Fibroblast of peridontal ligament (primary cell): Measurements from ENCODE around the gene MLYCD.

Source experiments
- DNase-seq: peaks from one replicate; pipeline ENCODE4 v3.0.0-alpha.2; 2010; ENCODE audit errors: extremely low read depth

Gene MLYCD

DNA sequence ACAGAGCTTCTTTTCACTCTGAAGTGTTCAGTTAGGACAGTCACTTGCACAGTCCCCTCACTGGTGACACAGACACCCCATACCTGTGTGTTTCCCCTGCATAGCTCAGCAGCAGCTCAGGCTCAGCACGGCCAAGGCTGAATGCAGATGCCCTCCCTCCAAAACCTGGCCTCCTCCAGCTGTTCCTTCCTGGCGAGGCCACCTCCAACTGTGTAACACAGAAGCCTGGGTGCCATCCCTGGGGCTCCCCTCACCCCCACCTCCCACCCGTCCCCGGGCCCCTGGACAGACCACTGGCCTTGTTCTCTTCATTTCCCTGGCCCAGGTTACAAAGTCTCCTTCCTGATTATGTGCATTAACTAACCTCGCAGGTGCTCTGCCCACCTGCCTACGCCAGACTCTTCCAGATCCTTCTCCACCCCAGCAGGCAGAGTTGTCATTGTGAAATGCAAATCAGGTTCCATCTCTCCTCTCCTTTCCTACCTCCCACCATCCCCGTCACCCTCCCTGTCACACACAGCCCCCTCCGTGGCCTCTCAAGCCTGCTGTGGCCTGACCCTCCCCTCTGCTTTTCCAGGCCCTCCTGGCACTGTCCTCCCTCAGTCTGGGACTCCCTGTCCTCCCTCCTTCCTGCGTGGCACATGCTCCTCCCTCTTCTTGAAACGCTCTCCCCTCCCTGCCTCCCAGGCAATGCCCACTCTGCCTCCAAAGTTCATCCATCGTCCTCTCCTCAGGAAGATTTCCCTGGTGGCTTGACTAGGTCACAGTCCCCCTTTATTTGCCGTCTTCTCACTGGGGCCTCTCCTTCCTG, 26.4 kb downstream of the MLYCD start:
- DNase-seq: no peak

DNA sequence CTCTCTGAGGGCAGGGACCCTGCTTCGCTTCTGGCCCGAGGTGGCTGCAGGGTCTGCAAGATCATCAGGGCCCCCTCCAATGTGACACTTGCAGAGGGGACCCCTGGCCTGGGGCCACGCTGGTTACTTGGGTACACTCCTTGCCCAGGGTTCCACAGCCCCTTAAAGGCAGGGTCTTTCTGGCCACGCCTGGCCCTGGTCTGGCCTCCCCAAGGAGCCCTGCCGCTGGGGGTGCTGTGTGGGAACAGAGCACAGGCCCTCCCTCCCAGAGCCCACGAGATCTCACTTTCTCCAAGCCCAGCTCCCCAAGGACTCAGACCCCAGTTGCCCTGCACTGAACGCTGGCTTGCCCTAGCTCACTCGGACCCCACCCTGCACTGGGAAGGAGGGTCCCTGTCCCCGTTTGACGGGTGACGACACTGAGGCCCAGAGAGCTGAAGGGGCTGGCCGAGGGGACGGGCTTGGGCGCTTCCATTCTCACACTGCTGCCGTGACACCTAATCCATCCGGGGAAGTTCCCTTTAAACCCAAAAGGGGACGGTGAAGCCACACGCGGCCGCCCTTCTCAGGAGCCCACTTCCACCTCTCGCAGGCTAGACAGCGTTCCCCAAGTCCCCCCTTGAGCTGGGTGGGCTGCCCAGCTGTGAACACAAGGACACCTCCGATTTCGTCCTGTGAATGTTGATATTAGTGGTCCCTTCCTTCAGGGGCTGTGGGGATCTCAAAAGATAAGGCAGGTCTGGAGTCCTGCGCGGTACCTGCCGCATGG, 27.2 kb downstream of the MLYCD start:
- no peak for DNase-seq

DNA sequence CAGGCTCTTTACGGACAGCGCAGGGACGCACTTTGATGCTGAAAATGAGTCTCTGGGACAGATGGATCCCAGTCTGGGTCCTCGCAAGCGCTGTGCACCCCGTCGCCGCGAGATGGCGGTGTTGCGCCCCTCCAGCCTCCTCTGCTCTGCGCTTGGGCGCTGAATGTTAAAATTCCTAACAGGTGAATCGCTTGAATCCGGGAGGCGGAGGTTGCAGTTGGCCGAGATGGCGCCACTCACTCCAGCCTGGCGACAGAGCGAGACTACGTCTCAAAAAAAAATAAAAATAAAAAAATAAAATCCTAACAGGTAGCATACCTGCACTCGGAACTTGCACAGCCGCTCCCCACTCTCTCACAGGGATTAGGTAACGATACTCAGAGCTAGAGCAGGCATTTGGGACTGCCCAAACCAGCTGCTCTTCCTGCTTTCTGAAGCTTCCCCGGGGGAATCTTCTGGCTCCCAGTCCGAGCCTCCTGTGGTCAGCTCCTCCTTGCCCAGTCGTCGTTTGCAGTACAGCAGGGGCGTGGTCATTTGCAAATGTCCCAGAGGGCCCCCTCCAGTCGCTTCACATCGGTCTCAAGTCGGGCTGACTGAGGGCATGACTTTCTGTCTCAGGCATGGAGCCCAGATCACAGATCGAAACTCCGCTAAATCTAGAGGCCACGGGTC, 27.9 kb downstream of the MLYCD start:
- DNase-seq: peak; percentile 56

DNA sequence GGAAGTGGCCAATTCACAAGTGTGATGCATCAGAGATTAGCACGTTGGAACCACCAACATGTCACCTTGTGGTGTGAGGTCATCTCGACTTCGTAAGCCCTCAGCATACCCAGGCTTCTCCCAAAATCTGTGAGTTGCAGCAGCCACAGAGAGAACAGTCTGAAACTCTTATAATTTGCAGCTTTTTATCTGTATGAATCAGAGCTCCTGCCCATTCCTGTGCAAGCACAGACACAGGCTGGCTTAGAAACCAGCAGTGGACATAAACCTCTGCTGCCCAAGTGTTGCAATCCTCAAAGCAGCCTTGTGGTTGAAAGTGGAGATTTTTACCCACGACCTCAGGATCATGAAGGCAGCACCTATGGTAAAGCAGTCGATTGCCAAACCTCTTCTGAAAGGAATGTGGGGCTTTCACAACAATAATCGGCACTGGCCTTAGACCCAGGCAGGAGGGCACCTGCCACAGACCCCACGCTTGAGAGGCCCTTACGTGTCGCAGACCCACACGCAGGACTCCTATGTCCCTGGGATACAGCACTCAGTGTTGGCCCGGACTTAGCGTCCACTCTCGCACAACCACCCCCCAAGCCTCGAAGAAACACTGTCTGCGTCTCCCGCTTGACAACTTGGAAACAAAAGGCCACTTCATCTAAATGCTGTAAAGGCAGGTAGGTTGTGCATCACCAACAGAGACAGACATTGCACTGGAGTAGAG, 29.6 kb downstream of the MLYCD start:
- peak; percentile 80 for DNase-seq

DNA sequence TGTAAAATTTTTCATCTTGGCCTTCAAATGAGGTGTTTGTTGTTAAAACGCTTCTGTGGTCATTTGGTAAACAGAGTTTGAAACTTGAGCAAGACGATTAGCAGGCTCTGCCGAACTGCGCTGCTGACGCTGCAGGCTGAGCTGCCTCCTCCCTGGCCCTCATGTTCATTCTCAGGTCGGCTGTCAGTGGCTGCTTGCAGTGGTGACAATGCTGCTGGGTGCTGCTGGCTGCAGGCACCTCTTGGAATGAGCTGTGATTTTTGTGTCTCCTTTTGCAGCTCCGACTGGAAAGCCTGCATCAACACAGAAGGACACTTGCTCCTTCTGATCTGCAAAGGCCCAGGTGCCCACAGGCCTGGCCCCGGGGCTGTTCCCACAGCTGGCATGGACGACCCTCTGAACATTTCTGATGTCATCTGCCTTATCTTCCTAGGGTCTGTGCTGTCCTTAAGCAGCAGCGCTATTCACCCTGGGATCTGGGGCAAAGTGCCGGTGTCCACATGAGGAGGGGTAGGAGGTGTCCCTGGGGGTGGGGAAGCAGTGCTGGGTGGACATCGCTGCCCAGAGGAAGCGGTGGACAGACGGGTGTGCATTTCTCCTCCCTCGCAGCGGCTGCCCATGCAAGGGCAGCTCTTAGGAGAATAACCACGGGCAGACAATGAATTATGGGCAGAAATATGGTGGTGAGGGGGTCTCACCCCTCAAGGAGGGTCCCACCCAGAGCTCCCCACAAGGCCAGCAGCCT, 31.1 kb downstream of the MLYCD start:
- DNase-seq: no peak

DNA sequence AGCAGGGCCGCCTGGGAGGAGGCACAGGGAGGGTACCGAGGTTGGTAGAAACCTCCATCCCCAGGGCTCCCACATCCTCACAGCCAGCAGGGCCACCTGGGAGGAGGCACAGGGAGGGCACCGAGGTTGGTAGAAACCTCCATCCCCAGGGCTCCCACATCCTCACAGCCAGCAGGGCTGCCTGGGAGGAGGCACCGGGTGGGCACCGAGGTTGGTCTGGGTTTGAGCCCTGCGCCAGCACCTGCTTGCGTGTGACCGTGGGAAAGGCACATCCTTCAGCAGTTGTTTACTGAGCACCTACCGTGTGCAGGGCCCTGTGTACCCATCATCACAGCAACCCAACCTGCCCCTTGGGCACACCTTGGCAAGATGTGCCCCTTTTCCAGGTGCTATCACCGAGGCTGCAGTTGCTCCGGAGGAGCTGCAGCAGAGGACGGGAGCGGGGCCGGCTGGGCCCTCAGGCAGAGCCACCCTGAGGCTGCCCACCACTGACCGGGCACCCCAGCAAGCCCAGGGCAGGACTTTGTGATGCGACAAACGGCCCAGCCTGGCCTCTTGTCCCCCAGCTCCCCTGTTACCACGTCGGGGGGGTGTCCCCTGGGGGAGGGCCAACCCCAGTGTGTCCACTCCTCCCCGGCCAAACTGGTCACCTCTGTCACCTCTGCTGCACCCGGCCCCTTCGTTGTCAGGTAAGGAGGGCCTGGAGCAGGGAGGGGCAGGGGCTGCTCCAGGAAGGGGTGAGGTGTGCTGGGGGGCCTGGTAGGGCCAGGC, 32.0 kb downstream of the MLYCD start:
- no peak for DNase-seq

DNA sequence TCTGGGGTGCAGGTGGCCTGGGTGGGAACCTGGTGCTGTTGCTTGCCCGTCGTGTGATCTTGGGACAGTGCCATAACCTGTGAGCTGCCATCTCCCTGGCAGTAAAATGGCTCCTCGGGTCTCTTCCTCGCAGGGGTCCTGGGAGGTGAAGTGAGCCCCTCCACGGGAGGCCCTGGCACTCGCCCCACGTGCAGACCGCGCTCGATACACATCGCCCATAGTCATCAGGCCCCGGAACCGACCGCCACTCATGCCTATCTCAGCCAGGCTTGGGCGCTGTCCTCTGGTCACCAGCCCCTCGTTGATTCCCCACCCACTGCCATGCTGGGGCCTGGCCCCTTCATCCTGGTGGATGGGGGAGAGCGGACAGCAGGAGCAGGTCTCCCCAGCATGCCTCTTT, 32.6 kb downstream of the MLYCD start:
- DNase-seq: no peak

DNA sequence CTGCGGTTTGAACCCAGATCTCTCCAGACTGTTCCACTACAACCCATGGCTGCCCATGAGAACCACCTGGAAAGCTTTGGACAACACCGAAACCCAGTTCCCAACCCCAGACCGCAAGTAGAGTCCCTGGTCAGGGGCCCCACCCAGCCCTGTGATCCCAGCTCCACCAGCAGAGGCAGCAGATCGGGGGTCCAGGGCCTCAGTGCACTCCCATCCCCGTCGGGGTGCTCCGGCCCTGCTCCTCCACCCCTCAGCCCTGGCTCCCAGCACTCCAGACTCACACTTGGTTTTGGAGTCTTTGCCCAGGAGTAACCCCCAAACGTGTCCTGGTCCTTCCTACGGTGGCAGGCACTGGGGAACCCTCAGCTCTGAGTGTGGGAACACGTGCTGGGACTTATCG, 33.4 kb downstream of the MLYCD start:
- DNase-seq: no peak

DNA sequence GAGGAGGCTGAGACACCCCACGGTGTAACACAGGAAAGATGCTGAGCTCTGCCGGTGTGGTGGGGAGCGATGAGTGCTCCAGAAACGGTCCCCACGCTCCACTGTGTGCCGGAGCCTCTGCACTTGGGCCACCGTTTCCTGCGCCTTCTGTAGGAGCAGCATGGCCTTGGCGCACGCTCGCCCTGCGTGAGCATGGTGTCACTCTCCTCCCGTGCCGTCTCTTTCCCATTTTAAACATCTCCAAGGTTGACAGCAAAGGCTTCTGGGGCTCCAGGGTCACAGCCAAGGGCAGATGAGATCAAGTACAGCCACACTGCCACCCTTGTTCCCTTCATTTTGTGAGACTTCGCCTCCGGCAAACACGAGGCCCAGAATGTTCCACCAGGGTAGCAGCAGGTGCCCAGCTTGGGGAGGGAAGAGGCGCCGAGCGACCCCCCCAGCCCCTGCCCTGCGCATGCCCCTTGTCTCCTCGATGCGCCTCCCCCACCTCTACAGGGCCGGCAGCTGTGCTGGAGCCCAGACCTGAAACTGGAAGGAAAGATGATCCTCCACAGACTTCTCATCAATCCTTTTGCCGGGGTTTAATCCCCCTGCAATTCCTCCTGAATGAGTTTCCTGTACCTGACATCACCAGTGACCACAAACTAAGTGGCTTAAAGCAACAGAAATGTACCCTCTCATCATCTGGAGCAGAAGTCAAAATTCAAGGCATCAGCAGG, 34.2 kb downstream of the MLYCD start:
- DNase-seq: peak; percentile 43

DNA sequence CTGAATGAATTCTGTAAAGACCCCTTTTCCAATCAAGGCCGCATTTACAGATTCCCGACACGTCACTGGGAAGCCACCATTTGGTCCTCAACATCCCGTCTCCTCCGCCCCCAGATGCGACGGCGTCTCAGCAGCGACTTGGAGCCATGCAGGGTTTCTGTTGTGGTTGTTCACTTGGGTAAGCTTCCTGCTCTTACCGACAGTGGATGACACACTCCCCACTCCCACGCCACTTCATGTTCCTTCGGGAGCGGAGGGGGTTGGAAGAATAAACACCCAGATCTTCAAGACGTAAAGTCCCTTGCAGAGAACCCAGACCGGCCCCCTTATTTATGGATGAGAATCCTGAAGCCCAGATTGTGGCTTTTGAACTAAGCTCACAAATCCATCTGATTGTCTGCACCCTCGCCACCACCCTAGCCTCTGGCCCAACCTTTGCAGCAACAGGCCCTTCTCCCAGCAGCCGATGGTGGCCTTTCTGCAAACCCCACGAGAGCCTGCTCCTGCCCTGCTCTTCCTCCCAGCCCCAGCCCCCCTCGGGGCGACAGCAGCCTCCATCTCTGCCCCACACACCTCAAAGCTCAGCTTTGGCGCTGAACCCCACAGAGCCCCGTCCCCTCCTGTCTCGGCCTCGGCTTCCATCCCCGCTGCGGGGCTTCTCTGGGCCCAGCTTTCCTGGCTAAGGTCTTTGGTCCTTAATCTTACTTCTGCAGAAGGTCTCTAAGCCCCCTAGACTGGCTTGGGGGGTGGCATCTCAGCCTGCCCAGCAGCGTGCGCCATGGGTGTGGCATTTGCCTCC, 35.2 kb downstream of the MLYCD start:
- peak; percentile 61 for DNase-seq

DNA sequence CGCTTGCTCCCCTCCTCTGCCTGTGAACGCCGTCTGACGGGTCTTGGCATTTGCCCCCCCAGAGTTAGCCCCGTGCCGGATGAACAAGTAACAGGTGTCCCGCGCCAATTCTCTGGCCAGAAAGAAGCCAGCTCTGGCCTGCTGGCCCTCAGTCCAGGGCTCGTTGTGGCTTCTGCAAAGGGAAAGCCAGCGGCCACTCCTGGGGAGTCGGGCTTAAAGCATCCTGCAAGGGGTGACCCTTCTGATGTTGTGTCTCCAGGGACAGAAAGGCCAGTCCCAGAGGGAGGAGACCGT, 35.7 kb downstream of the MLYCD start:
- DNase-seq: no peak

DNA sequence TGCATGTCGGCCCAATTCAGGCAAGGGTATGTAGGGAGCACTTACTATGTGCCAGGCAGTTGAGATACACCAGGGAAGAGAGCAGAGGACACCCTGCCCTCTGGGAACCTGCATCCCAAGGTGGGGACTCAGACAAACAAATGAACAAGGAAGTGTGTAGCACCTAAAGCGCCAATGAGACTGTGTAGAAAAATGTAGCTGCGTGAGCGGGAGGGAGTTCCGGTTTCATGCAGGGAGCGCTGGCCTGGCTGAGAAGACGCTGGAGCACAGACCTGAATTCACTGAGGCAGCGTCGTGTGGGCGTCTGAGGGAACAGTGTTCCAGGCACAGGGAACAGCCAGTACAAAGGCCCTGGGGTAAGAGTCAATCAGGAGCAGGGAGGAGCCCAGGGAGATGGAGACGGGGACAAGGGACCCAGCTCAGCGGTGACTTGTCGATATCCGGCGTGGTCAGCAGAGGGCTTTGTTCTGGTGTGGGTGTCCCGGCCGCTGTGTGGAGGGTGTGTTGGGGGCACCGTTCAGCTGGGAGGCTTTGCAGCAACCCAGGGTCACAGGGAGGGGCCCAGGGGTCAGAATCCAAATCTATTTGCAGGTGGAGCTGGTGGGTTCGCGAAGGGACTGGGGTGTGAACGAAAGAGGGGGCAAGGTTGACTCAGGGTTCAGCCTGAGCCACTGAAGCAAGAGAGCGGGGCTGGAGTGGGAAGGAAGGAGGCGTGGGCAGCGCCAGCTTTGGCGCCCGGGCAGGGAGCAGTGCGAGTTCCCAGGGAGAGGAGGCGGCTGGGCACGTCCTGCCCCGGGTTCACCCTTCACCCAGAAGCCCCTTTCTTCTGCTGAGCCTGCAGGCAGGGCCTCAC, 36.3 kb downstream of the MLYCD start:
- no peak for DNase-seq

DNA sequence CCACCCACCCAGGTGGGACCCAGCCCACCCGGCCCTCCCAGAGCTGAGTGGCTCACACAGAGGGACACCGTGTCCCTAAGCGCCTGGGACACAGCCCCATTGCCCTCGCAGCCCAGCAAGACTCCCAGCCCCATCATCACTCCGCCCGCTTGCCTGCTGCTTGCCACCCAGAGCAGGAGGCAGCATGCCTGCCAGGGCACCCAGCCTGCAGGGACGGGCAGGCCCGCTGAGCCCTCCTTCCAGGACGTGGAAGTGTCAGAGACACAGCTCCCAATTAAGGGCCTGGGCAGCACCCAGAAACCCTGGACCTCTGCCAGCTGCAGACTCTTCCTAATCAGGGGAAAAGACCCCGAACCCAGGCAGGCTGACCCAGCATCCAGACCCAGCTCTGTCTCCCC, 36.9 kb downstream of the MLYCD start:
- DNase-seq: no peak

DNA sequence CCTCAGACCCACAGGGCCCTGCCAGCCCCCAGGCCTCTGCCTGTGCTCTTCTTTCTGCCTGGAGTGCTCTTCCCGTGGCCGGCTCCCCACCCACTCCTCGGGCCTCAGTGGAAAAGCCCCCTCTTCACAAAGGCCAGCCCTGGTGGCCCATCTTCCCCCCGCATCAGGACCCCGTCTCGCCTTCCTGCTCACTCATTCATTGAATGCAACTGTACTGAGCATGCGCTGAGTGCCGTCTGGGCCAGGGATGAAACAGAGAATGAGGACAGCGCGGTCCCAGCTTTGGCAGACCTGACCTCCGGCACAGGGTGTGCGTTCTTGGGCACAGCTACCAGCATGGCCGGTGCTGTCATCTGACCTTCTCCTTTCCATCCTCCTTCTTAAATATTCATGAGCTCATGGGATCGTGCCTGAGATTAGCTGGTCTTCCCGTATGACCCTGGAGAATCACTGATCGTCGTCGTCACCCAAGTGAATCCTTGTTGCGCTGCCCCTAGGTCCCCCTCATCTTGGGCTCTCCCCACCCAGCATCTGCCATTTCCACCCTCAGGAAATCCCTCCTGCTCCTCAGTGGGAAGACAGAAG, 37.8 kb downstream of the MLYCD start:
- DNase-seq: no peak

DNA sequence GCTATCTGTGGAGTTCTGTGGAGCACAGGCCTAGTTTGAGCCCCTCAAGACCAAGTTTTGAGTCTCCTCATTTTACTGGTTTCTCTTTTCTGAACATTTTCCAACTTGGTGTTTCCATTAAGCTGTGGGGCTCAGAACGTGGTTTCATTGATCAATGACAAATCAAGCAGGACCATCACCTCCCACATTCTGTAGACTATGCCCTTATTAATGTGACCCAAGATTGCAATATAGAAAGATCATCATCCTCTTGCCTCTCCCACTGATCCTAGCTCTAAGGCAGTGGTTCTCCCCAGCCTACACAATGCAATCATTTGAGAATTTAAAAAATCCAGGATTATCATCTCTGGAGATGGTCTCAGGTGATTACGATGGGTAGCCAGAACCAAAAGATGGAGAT, 38.4 kb downstream of the MLYCD start:
- DNase-seq: no peak

DNA sequence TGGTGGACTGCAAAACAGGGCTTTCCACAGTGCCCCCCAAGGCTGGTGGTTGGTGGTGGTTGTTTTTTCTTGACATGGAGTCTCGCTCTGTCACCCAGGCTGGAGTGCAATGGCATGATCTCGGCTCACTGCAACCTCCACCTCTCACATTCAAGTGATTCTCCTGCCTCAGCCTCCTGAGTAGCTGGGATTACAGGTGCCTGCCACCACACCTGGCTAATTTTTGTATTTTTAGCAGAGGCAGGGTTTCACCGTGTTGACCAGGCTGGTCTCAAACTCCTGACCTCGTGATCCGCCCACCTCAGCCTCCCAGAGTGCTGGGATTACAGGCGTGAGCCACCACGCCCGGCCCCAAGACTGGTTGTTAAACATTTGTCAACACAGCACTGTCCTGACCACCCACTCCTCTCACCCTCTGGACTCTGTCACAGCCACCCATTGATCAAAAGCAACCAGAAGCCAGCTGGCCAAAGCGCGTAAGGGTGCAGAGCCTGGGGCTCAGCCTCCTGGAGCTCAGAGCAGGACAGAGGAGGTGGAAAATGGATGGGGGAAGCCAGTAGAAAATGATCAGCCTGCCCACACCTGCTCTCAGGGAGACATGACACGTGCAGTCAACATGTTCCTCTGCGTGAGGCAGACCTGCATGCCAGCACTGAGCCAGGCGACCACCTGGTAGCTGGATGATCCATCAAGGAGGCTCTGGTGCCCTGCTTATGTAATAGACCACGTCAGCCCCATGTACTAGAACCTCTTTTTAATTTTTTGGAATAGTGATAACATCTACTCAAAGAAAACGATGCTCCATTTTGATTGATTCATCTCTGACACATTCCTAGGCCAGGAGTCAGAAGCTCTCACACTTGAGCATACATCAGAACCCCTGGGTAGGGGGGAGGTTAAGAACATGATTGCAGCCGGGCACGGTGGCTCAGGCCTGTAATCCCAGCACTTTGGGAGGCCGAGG, 39.3 kb downstream of the MLYCD start:
- DNase-seq: no peak
